Activated B cell treated with CpG ODN at 0.5 μM for 24 hours (primary cell): ENCODE data around the gene WDR27. TPM values are rescaled to one million over a fixed set of nuclear protein-coding genes. Genes with fewer than 3 reads are reported as not detected.
A peak's percentile ranks its signal among the peaks of the same experiment; 100 is the strongest.

Experiments
- ATAC-seq: fragments of 200-7000 bp; cut with Tn5 transposase; one replicate; pipeline ENCODE4 v1.10.0; 2021; ENCODE audit warnings: low read depth, mild to moderate bottlenecking, moderate library complexity
- CTCF ChIA-PET: fragments of 350-600 bp; sonication (Branson Sonifier 250); formaldehyde crosslinking; loops from one replicate; lab custom pipeline; 2021; ENCODE audit warnings: antibody characterized with exemption; lab: Charles Lee
- POLR2A ChIA-PET: fragments of 350-600 bp; sonication (Branson Sonifier 250); formaldehyde crosslinking; loops from one replicate; lab custom pipeline; 2021; ENCODE audit warnings: antibody characterized with exemption; lab: Charles Lee
- DNase-seq: peaks from one replicate; pipeline ENCODE4 v3.0.0; 2022
- H3K27ac Mint-ChIP-seq: one replicate; pipeline ENCODE4 v1.8.0; 2020; ENCODE audit warnings: mixed read lengths
- H3K27me3 Mint-ChIP-seq: one replicate; pipeline ENCODE4 v1.8.0; 2021; ENCODE audit warnings: mixed read lengths
- H3K36me3 Mint-ChIP-seq: one replicate; pipeline ENCODE4 v1.8.0; 2021; ENCODE audit warnings: low read depth, mixed read lengths
- H3K4me1 Mint-ChIP-seq: one replicate; pipeline ENCODE4 v1.8.0; 2021; ENCODE audit warnings: mixed read lengths
- H3K4me3 Mint-ChIP-seq: one replicate; pipeline ENCODE4 v1.8.0; 2020; ENCODE audit warnings: mild to moderate bottlenecking, mixed read lengths
- H3K9me3 Mint-ChIP-seq: one replicate; pipeline ENCODE4 v1.8.0; 2020; ENCODE audit warnings: mixed read lengths
- CTCF ChIP-seq: fragments of 200-600 bp; IDR thresholded peaks from one replicate; pipeline ENCODE4 v1.8.0; 2022; ENCODE audit warnings: antibody characterized with exemption, mild to moderate bottlenecking
- intact Hi-C: fragments of 100-400 bp; cut with micrococcal nuclease; formaldehyde crosslinking; loops from one replicate; pipeline ENCODE4 v1.15.1; 2024
- total RNA-seq: library from RNA; stranded (reverse); gene quantifications from 2 replicates; pipeline ENCODE4 v1.2.3, GENCODE V29; 2022

WDR27 gene
- 36.8 and 49.1 TPM in 2 replicates for total RNA-seq

GRCh38 chr6:169701954-169702839 is at the start of gene WDR27, which contains the start of gene C6orf120:
WDR27 (minus strand) TSS chr6:169702029; CDS start chr6:169689005, 13,024 bp downstream.
C6orf120 (plus strand) TSS chr6:169702126; CDS start chr6:169702460, 334 bp downstream.
- POLR2A ChIA-PET: interaction anchor here (0.7 to 3.9 kb wide), 11 partner anchors 10 to 882 kb away, joined by 3 to 64 read pairs (median 6); partner anchors contain the start of genes DYNLT2, ERMARD, PDCD2 and PHF10

GRCh38 chr6:169746556-169746955 is 44.7 kb upstream of the WDR27 start:
- Mint-ChIP-seq H3K9me3 (peaks cover 7% of the 10 kb centered on the region), H3K27me3 (no peaks in the 10 kb centered on the region), H3K4me1 (peaks cover 17% of the 10 kb centered on the region), H3K4me3 (no peak overlapping the region), H3K27ac (no peak overlapping the region), H3K36me3 (peaks cover 10% of the 10 kb centered on the region)
- POLR2A ChIA-PET: no interaction called here
- CTCF ChIA-PET: no interaction called here
- intact Hi-C loops: no loop called here
- DNase-seq: no peak
- ATAC-seq: no peak
- TF ChIP-seq CTCF: no peak

More at GRCh38 chr6:169701954-169702839, at the start of gene WDR27, which contains the start of gene C6orf120:
- H3K27me3 Mint-ChIP-seq: no peaks in the 10 kb centered on the region
- DNase-seq (peak; percentile 96), ATAC-seq (peak; percentile 87)
- CTCF ChIA-PET: interaction anchor here (1.0 to 1.7 kb wide), 3 partner anchors 16 to 47 kb away, joined by 3 to 6 read pairs (median 3); no protein-coding TSS in a partner anchor
- peak within 1 kb of the TSS; percentile 92 for H3K4me3 Mint-ChIP-seq
- peak within 1 kb of the TSS; percentile 88 for H3K27ac Mint-ChIP-seq
- TF ChIP-seq CTCF: no peak
- no peaks in the 10 kb centered on the region for H3K9me3 Mint-ChIP-seq
- intact Hi-C loops: loop anchor here (1.0 to 5.0 kb wide), 9 partner anchors 21 to 882 kb away; partner anchors contain the start of genes DLL1, DYNLT2, ERMARD and FAM120B
- peaks cover 51% of the 10 kb centered on the region for H3K4me1 Mint-ChIP-seq
- peaks cover 39% of the 10 kb centered on the region for H3K36me3 Mint-ChIP-seq

- intact Hi-C loops: no loop called here
- DNase-seq (no peak), ATAC-seq (no peak)
- Mint-ChIP-seq H3K4me3 (no peak overlapping the region), H3K9me3 (peaks cover 7% of the 10 kb centered on the region), H3K27me3 (no peaks in the 10 kb centered on the region), H3K4me1 (peaks cover 6% of the 10 kb centered on the region), H3K27ac (no peak overlapping the region), H3K36me3 (peaks cover 4% of the 10 kb centered on the region)
- TF ChIP-seq CTCF: no peak
- POLR2A ChIA-PET: no interaction called here
- CTCF ChIA-PET: no interaction called here
Measured at GRCh38 chr6:169745405-169745804, 43.6 kb upstream of the WDR27 start.

- no peak for TF ChIP-seq CTCF
- Mint-ChIP-seq H3K4me3 (no peak overlapping the region), H3K27ac (no peak overlapping the region), H3K36me3 (no peaks in the 10 kb centered on the region), H3K27me3 (no peaks in the 10 kb centered on the region), H3K4me1 (no peaks in the 10 kb centered on the region), H3K9me3 (peaks cover 2% of the 10 kb centered on the region)
- intact Hi-C loops: no loop called here
- DNase-seq (no peak), ATAC-seq (no peak)
- ChIA-PET CTCF (interaction anchor here (0.9 kb wide), 1 partner anchor 16 kb away, joined by 3 read pairs; no protein-coding TSS in a partner anchor), POLR2A (interaction anchor here (2.9 kb wide), 1 partner anchor 10 kb away, joined by 8 read pairs; no protein-coding TSS in a partner anchor)
Measured at GRCh38 chr6:169741344-169741743, 39.5 kb upstream of the WDR27 start.

- no peak for DNase-seq
- Mint-ChIP-seq H3K27me3 (peaks cover 3% of the 10 kb centered on the region), H3K36me3 (no peaks in the 10 kb centered on the region), H3K4me1 (no peaks in the 10 kb centered on the region), H3K4me3 (no peak overlapping the region), H3K27ac (no peak overlapping the region), H3K9me3 (no peaks in the 10 kb centered on the region)
- intact Hi-C loops: no loop called here
- ATAC-seq: no peak
- ChIA-PET POLR2A (no interaction called here), CTCF (no interaction called here)
- TF ChIP-seq CTCF: no peak
Measured at GRCh38 chr6:169738976-169739529, 37.2 kb upstream of the WDR27 start.
